AML-193 (cell line): Measurements from ENCODE around the gene SECISBP2.
"Not testable (repeated sequence)": the region's sequence is repeated elsewhere in the genome, so short reads cannot be mapped to it uniquely, and the experiment has no call there.

ENCODE experiments used
- DNase-seq, 2 experiments: peaks; one replicate each; lab custom pipeline; 2025; lab: John Stamatoyannopoulos, UW

Gene SECISBP2

GRCh38 chr9:89366711-89367110, 48.4 kb downstream of the SECISBP2 start:
- DNase-seq: no peak

GRCh38 chr9:89367281-89367680, 49.0 kb downstream of the SECISBP2 start:
- DNase-seq: no peak

- DNase-seq: no peak
Observed at GRCh38 chr9:89367726-89368437, 49.6 kb downstream of the SECISBP2 start.

- DNase-seq: no peak
Observed at GRCh38 chr9:89368550-89368949, 50.2 kb downstream of the SECISBP2 start.

GRCh38 chr9:89368978-89369377, 50.7 kb downstream of the SECISBP2 start:
- DNase-seq: no peak

GRCh38 chr9:89370593-89370992, 52.3 kb downstream of the SECISBP2 start:
- no peak for DNase-seq

GRCh38 chr9:89371791-89372190, 53.5 kb downstream of the SECISBP2 start:
- not testable (repeated sequence) for DNase-seq

GRCh38 chr9:89372230-89372816, 54.0 kb downstream of the SECISBP2 start:
- no peak for DNase-seq

- no peak for DNase-seq
Observed at GRCh38 chr9:89372979-89373378, 54.7 kb downstream of the SECISBP2 start.

- DNase-seq: no peak
Observed at GRCh38 chr9:89374176-89374575, 55.9 kb downstream of the SECISBP2 start.

GRCh38 chr9:89375191-89375760, 57.0 kb downstream of the SECISBP2 start:
- peak; percentile 52 to 66 for DNase-seq

GRCh38 chr9:89376286-89376685, 58.0 kb downstream of the SECISBP2 start:
- DNase-seq: no peak

GRCh38 chr9:89376741-89377351, 58.5 kb downstream of the SECISBP2 start:
- no peak for DNase-seq

GRCh38 chr9:89377411-89377810, 59.1 kb downstream of the SECISBP2 start:
- DNase-seq: no peak

- no peak for DNase-seq
Observed at GRCh38 chr9:89378541-89378940, 60.2 kb downstream of the SECISBP2 start.

- no peak for DNase-seq
Observed at GRCh38 chr9:89379031-89379430, 60.7 kb downstream of the SECISBP2 start.

- DNase-seq: no peak
Observed at GRCh38 chr9:89379508-89380115, 61.3 kb downstream of the SECISBP2 start.

GRCh38 chr9:89380437-89381307, 62.4 kb downstream of the SECISBP2 start:
- DNase-seq: no peak

- no peak for DNase-seq
Observed at GRCh38 chr9:89381308-89381609, 63.0 kb downstream of the SECISBP2 start.

GRCh38 chr9:89382026-89382986, 64.0 kb downstream of the SECISBP2 start:
- DNase-seq: no peak
